NOMO-1 treated with dmso at 0.1 percent for 144 hours (cell line): ENCODE results near the gene SLC12A8.
A peak's percentile ranks its signal among the peaks of the same experiment; 100 is the strongest.

Source experiments
- DNase-seq: peaks from one replicate; lab custom pipeline; 2025; ENCODE audit not compliant: unreplicated experiment; lab: John Stamatoyannopoulos, UW

The SLC12A8 gene

DNA sequence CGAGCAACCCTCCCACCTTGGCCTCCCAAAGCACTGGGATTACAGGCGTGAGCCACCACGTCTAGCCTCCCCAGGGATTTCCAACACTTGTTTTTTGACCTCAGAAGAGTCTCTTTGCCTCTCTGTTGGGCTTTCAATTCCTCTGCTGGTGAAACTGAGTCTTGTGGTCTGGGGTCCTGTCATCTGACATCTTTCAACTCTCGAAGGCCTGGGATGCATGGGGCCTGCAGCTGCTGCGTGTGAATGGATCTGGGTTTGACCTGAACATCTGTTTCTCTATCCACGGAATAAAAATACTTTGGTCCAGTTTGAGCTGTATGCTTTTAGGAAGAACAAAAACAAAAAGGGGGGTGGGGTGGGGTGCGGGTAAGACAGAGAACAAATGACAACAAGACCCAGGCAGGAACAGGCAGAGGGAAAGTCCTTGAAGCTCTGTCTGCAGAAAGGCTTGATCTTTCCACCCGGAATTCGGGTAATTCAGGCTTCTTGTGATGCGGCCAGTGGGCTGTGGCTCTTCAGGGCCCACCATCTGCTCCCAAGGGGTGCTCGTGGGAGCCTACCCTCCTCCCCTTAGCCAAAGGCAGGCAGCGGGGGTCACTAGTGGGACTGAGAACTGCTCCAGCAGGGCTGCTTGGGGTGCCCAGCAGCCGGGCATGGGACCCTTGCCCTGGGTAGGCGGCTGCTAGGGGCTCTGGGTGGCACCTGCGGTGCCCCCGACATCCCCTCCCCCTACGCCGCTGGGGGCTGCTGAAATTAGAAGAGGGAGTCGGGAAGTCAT is 71.5 kb downstream of the SLC12A8 start:
- no peak for DNase-seq

DNA sequence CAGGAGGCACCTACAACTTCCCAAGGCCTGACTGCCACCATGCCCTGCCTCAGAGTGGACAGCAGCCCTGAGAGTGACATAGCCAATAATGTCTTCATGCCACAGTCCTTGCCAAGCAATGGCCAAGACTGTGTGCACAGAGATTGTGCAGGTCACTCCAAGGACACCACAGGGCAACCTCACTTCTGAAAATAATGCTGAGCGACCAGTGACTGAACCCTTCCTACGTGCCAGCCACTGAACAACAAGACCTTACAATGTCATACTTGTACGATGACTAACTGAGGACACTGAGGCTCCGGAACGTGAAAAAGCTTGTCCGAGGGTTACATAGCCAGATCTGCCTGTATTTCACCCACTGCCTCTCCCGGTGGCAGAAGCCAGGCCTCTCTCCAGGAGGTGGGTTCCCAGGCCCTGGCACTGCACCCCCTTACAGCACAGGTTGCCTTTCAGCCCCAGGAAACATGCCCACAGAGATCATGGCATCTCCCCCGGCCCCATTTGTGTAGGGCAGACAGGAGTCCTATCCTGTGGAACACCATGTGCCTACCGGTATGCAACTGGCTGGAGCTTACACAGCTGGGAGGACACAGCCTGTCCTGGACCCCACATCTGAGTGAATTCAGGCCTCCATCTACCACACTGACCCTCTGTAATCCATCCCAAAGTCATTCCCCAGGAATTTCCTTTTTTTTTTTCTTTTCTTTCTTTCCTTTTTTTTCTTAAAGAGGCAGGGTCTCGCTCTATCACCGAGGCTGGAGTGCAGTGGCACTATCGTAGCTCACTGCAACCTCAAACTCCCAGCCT is 72.3 kb downstream of the SLC12A8 start:
- DNase-seq, result no peak

DNA sequence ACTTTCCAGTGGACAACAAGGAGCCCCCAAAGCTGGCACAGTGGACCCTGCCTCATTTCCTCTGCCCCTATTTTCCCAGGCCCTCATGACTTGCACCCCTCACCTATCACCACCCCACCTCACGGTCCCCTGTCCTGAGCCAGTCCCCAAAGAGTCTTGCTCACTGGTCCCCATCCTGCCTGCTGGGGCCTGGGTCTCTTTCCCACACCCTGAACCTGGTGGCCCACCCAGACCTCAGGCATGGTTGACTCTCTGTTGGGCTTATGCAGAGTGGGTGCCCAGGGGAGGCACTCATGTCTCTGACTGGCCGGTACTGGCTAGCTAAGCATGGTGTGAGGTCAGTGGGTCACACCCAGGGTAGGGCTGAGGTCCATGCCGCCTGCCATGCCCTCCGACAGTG is 73.2 kb downstream of the SLC12A8 start:
- no peak for DNase-seq

DNA sequence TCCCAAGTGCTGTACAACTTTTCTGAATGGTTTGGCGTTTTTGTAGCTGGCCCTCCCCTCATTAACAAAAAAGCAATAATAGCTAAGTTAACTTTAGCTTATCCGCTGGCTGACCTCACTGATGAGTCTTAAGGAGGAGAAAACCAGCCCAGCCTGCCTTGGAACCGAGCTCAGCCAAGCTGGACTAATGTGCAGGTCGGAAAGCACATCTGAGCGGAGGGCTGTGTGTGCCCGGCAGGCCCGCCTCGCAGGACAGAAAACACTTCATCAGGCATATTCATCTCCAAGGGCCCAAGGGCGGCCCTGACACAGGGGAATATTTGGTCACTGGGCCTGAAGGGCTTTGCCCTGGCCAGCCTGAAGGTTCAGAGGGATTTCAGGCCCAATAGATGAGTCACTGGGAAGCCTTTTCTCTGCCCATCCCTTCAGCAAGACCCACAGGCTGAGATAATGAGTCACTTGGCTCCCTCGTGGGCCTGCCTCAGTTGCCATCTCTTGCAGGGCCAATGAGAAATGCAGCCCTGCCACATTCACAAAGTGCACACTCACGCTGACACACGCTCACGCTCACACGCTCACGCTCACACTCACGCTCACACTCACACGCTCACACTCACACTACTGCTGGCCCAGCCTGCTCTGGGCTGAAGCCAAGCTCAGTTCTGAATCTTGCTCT is 75.1 kb downstream of the SLC12A8 start:
- DNase-seq, result no peak

DNA sequence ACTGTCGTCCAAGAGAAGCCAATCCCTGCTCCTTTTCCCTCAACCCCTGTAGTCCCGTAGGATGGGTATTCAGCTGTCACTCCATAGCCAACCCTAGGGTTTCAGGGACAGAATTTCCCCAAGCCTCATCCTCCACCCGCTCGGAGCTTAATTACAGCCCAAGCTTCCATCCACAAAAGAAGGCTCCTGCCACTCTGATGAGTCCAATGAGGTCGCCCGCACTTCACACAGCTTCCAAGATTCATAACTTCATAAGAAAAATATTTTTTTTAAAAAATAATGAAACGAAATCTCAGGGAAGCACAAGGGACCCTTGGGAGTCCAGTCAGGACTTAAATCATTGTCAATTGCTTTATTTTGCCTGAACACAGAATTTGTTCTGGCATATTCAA is 75.6 kb downstream of the SLC12A8 start:
- DNase-seq, result no peak

DNA sequence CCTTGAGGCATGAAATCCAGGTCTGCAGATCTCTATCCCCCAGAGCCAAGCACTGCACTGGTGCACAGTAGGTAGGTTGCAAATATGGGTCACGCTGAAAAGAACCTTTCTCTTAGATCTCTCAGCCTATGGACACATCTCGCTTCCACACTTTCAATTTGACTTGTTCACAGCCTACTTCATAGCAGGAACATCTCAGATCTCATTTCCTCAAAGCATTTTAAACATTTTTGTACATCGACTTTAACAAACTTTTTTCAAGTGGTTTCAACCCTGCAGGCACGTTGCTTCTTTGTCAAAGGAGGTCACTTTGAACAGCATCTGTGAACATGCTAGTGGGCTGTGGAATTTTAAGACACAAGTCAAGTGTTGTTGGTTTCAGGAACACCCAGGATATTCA is 76.0 kb downstream of the SLC12A8 start:
- no peak for DNase-seq

DNA sequence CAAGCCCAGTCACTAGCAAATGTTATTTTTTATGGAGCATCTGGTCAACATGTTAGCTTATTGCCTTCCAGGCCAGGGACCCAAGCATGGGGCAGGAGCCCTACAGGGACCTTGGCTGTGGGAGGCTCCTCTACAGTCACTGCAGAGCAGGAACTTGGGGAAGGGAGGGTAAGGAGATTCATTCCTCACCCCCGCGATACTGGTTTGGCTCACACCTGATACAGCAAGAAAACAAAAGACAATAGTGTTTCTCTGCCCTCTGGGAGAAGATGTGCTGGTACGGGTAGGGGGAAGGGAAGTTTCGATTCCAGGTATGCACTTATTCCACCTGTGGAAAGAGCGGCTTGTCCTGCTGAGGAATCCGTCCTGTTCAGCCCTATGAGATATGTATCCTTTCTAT is 77.6 kb downstream of the SLC12A8 start:
- DNase-seq, result no peak

DNA sequence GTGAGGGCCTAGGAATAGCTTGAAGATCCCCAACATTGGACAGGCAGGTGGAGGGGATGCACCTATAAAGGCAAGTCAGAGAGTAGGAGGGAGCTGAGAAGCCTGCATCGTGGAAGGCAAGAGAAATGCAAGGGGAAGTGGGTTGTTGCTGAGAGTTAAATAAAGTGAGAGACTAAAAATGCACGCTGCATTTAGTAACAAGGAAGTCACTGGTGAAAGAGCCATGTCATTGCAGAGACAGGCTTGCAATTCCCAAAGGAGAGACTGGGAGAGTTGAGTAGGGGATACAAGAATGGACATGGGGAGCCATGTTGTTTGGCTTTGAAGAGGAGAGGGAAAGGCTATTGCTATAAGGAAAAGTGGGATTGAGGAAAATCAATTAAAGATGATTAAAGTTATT is 79.7 kb downstream of the SLC12A8 start:
- DNase-seq, result no peak

DNA sequence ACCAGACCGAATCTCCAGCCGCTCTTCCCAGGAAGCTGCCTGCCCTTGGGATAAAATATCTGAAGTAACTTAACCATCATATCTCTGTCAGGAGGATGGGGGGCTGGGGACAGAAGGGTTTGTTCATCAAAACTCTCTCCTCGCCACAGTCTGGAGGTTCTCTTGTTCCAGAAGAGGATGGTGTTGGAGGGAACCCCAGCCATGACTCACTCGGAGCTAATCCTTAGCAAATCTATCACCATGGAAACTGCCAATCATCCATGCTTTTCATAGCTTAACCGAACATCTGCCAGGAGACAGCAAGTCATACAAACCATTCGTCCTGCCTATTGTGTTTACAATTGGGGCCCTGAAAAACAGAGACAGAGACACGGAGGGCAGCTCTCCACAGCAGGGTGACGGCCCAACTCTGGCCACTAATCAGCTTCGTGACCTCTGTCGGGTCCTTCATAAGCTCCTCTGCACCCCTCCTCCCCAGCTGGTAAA is 83.0 kb downstream of the SLC12A8 start:
- peak; percentile 36 for DNase-seq

DNA sequence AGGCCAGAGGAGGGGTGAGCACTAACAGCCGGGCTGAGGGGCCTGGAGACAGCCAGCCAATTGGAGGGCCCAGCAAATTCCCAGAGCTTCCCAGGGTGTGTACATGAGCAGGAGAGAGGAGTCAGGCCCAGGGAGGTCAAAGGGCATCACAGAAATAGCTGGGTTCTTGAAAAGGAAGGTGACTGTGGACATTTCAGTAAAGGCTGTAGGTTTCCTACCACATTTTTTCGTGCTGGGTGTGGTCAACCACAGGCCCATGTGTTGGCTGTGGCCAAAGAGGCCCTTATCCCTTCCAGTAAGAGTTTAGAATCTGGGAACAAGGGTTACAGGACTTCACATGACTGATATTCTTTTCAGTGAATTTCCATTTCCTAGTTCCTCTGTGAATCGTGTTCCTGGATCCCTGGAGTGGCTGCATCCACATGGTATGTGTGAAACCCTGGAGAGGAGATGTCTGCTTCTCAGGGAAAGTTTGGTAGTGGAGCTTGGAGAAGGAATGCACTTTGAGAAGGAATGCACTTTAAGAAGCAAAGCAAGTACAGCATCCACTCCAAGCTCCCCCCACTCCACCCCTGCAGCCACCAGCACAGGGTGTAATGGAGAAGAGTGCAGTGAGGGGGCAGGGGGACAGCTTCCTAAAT is 83.6 kb downstream of the SLC12A8 start:
- DNase-seq, result peak; percentile 60

DNA sequence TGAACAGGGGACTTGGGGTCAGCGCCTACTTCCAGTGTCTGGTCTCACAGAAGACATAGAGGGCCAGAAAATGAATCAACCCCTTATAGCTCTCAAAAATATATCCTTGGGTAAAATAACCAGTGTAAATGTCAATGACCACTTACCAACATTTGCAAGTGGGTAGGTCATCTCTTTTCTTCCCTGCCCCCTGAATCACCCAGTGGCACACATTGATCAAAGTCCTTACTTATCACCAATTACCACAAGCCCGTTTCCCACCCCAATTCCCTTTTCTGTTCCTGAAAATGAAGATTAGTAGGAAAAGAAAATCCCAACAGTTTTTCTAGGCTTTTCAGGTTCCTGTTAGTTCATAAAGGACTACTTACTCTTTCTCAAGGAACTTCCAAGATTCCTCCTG is 86.2 kb downstream of the SLC12A8 start:
- DNase-seq, result no peak

DNA sequence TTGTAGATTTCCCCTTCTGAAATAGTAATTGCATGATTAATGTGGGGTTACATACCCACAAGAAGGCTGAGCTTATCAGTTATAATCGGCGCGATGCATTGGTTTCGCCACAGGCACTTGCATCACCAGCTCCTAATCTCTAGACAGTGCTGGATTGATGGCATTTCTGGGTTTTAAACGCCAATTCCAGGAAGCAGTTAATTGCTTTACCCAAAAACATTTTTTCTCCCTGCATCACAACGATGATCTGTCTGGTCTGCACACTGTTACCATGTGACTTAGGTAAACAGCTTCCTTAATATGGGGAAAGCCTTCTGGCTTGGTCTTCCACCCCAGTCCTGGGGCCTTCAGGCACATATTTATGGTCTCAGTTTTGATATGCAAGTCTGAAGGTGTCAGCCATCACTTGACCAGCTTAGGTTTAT is 86.7 kb downstream of the SLC12A8 start:
- DNase-seq, result peak; percentile 77

DNA sequence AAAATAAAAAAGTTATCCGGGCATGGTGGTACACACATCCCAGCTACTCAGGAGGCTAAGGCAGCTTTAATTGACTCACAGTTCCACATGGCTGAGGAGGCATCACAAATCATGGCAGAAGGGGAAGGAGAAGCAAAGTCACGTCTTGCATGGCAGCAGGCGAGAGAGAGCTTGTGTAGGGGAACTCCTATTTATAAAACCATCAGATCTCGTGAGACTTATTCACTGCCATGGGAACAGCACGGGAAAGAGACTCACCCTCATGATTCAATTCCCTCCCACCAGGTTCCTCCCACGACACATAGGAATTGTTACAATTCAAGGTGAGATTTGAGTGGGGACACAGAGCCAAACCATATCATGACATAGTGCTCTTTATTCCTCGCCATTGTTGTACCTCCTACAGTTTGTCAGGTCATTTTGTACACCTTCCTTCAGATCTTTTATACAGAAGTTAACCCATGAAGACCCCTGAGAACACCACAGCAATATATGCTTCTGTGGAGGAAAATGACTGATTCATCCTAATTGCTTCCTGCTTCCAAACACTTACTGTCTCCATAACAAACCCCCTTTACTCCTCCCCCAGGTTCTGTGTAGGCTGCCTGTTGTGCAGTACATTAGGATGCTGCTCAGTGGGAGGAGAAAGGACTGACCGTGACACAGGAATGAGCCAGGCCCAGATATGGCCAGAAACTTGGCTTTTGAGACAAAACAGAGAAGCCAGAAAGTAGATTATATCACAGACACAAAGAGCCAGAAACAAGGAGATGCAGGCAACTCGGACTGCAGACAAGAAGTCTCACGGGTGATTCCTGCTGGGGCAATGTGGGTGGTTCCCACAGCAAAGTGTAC is 88.9 kb downstream of the SLC12A8 start:
- DNase-seq, result no peak

DNA sequence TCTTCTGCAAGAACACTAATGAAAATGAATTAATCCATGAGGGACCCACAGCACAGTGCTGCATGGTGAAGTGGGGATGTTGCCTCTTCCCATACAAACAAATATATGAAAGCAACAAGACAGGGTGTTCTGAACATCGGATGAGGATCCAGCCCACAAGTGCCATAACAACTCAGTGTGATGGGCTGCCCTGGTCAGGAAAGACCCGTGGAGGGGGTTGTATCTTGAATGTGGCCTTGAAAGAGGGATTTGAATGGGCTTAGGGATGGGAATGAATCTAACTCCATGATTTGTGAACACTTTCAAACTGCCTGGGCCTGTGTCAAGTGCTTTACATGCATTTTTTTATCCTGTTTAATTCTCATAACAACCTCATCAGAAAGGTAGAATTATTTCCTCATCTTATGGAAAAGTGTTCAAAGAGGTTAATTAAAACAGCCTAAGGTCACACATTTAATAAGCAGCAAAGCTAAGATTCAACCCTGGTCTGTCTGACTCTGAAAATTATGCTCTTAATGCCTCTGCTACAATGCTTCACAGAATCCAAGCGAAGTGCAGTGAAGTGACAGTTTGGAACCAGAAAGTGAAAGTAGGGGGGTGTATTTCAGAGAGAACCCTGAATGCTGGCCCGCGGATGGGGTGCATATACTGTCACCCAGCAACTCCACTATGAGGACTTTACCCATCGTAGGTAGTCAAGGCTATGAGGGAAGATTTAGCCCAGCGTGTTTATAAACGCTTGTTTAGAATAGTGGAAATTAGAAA is 91.1 kb downstream of the SLC12A8 start:
- no peak for DNase-seq

DNA sequence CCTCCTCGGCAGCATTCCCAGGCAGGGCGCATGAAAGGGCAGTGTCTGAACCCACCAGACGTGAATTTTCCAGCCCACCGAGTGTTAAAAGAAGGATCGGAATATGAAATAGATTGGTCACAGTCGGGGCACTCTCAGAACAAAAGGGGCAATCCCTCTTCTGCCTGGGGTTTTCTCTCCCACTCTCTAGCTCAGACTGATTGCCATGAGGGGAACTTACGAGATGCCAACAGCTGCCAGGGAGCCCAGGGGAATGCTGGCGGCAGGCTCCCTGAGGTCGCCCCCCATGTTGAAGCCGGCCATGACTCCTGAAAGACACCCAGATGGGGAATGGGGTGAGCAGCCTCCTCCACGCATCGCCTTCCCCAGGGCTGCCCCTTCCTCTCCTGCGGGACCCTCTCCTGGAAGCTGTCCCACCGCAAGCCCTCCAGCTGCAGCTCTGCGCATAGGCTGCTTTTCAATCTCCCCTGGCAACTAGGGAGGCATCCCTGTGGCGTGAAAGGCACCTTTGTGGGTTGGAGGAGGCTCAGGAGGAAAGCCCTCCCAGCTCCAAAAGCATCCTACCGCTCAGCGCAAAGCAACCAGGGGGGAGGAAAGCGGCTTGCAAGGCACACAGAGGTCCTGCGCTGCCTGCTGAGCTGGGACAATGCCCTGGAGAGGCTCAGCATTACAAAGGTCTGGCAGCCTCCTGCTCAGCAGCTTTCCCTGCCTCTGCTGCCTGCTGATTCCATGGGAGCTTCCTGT is 92.0 kb downstream of the SLC12A8 start:
- no peak for DNase-seq

DNA sequence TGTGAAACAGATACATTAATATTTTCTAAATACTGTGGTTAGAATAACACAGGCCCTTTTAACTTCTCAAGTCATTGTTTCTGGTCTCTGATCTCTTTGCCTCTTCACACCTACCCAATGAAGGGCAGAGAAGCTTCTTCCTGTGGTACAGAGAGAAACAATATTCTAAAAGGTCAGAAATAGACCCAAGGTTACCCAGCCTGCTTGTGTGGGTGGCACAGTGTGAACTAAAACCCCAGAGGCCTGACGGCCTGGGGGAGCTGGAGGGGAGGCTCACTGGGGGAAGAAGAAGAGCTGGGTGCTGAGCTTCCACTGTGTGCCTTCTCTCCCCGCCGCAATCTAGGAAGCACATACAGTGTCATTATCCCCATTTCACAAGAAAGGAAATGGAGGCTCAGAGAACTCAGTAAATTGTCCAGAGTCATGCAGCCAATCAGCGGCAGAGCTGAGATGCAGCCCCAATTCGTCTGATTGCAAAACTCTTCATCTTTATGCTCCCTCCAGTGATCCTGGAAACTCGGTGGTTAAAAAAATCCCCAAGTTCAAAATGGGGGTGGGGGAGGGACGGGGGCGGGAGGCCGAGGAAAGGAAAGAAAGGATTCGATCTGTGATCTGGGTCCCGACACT is 92.7 kb downstream of the SLC12A8 start:
- DNase-seq, result peak; percentile 24

DNA sequence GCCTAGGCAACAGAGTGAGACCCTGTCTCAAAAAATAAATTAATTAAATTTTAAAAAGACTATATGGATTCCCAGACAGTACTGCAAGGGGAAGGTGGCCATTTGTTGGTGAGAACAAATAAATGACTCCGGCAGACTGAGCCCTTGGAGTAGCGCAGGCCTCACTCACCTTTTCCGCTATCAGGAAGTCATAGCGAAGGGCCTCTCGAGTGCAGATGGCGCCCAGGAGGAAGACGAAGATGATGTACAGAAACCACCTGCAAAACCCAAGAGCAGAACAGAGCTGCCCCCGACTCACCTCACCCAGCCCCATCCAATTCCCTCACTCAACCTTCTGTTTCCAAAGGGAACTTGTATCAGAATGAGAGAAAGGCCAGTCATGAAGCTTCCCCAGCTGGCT is 93.9 kb downstream of the SLC12A8 start:
- DNase-seq, result no peak

DNA sequence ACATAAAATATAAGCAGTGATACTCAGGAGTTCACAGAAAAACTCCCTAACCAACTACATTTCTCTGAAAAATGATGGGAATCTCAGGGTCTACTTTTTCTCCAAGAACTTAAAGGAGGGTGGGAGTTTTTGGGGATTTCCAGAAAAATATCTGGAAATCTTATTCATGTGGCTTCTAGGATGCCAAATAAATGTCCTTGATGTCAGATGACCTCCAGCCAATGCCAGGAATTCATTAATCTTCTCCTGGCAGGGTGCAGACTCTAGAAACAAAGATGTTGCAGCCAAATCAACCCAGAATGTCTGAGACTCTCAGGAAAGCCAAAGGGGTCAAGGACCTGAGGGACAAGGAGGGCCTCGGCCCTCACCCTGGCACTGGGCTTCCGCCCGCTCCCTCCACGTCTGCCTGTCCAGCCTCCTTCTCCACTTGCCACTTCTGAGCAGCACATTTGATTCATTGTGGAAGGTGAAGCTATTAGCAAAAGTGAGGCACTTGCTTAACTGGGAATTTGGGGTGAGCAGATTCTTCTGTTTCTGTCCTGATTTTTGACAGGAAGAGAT is 94.8 kb downstream of the SLC12A8 start:
- no peak for DNase-seq
